Osteocyte (in vitro differentiated cells): ENCODE results near the gene RBP7. TPM values are rescaled to one million over a fixed set of nuclear protein-coding genes. Genes with fewer than 3 reads are reported as not detected.

Experiments used
- DNase-seq: peaks from one replicate; pipeline ENCODE4 v3.0.0; 2021; ENCODE audit warnings: mixed read lengths; ENCODE audit not compliant: unreplicated experiment; ENCODE audit errors: extremely low spot score
- H3K27ac Mint-ChIP-seq: one replicate; pipeline ENCODE4 v1.8.0; 2021; ENCODE audit warnings: mild to moderate bottlenecking, mixed read lengths; ENCODE audit not compliant: unreplicated experiment
- H3K27me3 Mint-ChIP-seq: one replicate; pipeline ENCODE4 v1.8.0; 2021; ENCODE audit warnings: mixed read lengths; ENCODE audit not compliant: unreplicated experiment
- H3K36me3 Mint-ChIP-seq: one replicate; pipeline ENCODE4 v1.8.0; 2021; ENCODE audit warnings: mixed read lengths; ENCODE audit not compliant: unreplicated experiment
- H3K4me1 Mint-ChIP-seq: one replicate; pipeline ENCODE4 v1.8.0; 2021; ENCODE audit warnings: mixed read lengths; ENCODE audit not compliant: unreplicated experiment
- H3K4me3 Mint-ChIP-seq: one replicate; pipeline ENCODE4 v1.8.0; 2021; ENCODE audit warnings: mild to moderate bottlenecking, moderate library complexity, mixed read lengths; ENCODE audit not compliant: unreplicated experiment
- H3K9me3 Mint-ChIP-seq: one replicate; pipeline ENCODE4 v1.8.0; 2021; ENCODE audit warnings: mixed read lengths; ENCODE audit not compliant: unreplicated experiment
- total RNA-seq: library from RNA; stranded (reverse); gene quantifications from 2 replicates; pipeline ENCODE4 v1.2.1, GENCODE V29; 2021
- TF ChIP-seq, protein P1 (sequence below): fragments of 200-600 bp; sonication (generic); IDR thresholded peaks from 2 replicates; pipeline ENCODE4 v1.5.0; 2021; ENCODE audit warnings: antibody characterized with exemption, mild to moderate bottlenecking, moderate library complexity

Gene RBP7
- total RNA-seq, 1 donor from 2014 or later, result not detected

DNA sequence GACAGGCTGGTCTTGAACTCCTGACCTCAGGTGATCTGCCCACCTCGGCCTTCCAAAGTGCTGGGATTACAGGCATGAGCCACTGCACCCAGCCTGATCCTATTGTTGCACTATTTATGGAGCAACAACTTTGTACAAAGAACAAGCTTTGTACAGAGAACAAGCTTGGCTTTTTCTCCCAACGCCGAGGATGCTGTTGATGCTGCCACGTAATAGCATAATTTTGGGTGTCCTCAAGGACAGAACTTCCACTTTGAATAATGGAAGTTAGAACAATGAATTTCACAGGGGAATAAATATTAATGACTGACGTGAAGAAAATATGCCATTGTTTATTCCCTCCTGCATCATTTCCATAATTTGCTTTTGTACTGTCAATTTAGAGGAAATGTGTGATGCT, 12.8 kb upstream of the RBP7 start:
- Mint-ChIP-seq H3K27me3 (no peaks in the 10 kb centered on the region), H3K9me3 (no peaks in the 10 kb centered on the region), H3K27ac (no peak overlapping the region), H3K4me1 (no peaks in the 10 kb centered on the region), H3K4me3 (no peak overlapping the region), H3K36me3 (peaks cover 14% of the 10 kb centered on the region)
- TF ChIP-seq, protein P1, sequence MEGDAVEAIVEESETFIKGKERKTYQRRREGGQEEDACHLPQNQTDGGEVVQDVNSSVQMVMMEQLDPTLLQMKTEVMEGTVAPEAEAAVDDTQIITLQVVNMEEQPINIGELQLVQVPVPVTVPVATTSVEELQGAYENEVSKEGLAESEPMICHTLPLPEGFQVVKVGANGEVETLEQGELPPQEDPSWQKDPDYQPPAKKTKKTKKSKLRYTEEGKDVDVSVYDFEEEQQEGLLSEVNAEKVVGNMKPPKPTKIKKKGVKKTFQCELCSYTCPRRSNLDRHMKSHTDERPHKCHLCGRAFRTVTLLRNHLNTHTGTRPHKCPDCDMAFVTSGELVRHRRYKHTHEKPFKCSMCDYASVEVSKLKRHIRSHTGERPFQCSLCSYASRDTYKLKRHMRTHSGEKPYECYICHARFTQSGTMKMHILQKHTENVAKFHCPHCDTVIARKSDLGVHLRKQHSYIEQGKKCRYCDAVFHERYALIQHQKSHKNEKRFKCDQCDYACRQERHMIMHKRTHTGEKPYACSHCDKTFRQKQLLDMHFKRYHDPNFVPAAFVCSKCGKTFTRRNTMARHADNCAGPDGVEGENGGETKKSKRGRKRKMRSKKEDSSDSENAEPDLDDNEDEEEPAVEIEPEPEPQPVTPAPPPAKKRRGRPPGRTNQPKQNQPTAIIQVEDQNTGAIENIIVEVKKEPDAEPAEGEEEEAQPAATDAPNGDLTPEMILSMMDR, result no peak
- DNase-seq, result no peak

DNA sequence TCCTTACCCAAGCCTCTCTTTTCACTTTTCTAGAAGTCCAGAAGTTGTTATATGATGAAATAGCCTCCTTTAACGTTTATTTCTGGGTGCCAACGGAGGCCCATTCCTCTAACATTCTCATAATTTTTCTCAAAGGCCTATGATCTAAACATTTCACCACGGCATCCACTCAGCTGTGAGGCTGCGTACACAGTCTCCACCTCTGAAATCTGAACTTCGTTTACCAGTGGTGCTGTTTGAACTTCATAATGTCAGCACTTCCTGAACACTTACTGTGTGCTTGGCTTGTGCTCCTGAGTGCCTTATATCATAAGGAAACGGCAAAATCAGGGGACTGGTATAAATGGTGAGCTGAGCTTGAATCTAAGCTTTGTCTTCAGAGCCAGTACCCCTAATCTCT, 12.0 kb upstream of the RBP7 start:
- H3K9me3 Mint-ChIP-seq, result no peaks in the 10 kb centered on the region
- no peaks in the 10 kb centered on the region for H3K27me3 Mint-ChIP-seq
- H3K36me3 Mint-ChIP-seq, result peaks cover 14% of the 10 kb centered on the region
- H3K4me1 Mint-ChIP-seq, result no peaks in the 10 kb centered on the region
- TF ChIP-seq, protein P1, result no peak
- DNase-seq, result no peak
- H3K27ac Mint-ChIP-seq, result no peak overlapping the region
- no peak overlapping the region for H3K4me3 Mint-ChIP-seq

- no peak overlapping the region for H3K4me3 Mint-ChIP-seq
- no peak for DNase-seq
- no peaks in the 10 kb centered on the region for H3K4me1 Mint-ChIP-seq
- no peaks in the 10 kb centered on the region for H3K9me3 Mint-ChIP-seq
- no peaks in the 10 kb centered on the region for H3K27me3 Mint-ChIP-seq
- no peak overlapping the region for H3K27ac Mint-ChIP-seq
- H3K36me3 Mint-ChIP-seq, result no peaks in the 10 kb centered on the region
- TF ChIP-seq, protein P1, result no peak
Observed at GRCh38 chr1:9989773-9990172, 7.3 kb upstream of the RBP7 start.

DNA sequence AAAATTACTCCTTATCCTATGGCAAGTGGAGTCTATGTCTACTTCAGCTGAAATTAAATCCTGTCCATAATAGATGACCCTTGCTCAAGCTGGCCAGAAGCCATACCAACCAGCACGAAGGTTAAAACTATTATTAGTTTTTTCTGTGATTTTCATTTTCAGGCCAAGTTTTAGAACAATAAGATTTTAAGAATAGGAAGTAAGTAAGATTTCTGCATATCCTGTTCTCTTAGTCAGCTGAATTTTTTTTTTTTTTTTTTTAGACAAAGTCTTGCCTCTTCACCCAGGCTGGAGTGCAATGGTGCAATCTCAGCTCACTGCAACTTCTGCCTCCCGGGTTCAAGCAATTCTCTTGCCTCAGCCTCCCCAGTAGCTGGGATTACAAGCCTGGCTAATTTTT, 6.1 kb upstream of the RBP7 start:
- H3K36me3 Mint-ChIP-seq, result no peaks in the 10 kb centered on the region
- H3K9me3 Mint-ChIP-seq, result no peaks in the 10 kb centered on the region
- no peaks in the 10 kb centered on the region for H3K27me3 Mint-ChIP-seq
- TF ChIP-seq, protein P1, result no peak
- no peak overlapping the region for H3K27ac Mint-ChIP-seq
- no peak overlapping the region for H3K4me3 Mint-ChIP-seq
- H3K4me1 Mint-ChIP-seq, result no peaks in the 10 kb centered on the region
- DNase-seq, result no peak

- no peak overlapping the region for H3K27ac Mint-ChIP-seq
Observed at GRCh38 chr1:9992910-9993309, 4.1 kb upstream of the RBP7 start.

More at GRCh38 chr1:9992910-9993309, 4.1 kb upstream of the RBP7 start:
- Mint-ChIP-seq H3K9me3 (no peaks in the 10 kb centered on the region), H3K27me3 (peaks cover 5% of the 10 kb centered on the region), H3K4me3 (no peak overlapping the region), H3K4me1 (peaks cover 5% of the 10 kb centered on the region), H3K36me3 (no peaks in the 10 kb centered on the region)
- TF ChIP-seq, protein P1, result no peak
- DNase-seq, result no peak
